ENCODE results near the gene CYP2A7. TPM values are rescaled to one million over a fixed set of nuclear protein-coding genes. Genes with fewer than 3 reads are reported as not detected.
"Not testable (repeated sequence)": the region's sequence is repeated elsewhere in the genome, so short reads cannot be mapped to it uniquely, and the experiment has no call there.

CYP2A7 gene, protein sequence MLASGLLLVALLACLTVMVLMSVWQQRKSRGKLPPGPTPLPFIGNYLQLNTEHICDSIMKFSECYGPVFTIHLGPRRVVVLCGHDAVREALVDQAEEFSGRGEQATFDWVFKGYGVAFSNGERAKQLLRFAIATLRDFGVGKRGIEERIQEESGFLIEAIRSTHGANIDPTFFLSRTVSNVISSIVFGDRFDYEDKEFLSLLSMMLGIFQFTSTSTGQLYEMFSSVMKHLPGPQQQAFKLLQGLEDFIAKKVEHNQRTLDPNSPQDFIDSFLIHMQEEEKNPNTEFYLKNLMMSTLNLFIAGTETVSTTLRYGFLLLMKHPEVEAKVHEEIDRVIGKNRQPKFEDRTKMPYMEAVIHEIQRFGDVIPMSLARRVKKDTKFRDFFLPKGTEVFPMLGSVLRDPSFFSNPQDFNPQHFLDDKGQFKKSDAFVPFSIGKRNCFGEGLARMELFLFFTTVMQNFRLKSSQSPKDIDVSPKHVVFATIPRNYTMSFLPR
- polyA plus RNA-seq (2011; rRNA removed) (not detected in 2 replicates), polyA minus RNA-seq (2011; rRNA and poly(A)+ RNA removed) (not detected in 2 replicates)

DNA sequence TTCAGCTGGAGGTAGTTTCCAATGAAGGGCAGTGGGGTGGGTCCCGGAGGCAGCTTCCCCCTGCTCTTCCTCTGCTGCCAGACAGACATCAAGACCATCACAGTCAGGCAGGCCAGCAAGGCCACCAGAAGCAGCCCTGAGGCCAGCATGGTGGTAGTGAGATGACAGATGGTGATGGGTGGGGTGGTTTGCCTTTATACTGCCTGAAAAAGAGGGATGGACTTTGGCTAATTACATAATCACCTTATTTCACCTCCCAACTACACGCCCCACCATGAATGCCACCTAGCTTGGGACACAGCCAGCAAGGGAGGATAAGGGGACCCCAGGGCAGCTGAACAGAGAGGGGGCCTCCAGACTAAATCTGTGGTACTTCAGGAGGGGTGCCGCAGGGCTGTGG lies at the start of gene CYP2A7:
CYP2A7 (minus strand) TSS at position 170 of the 400 bp plus-strand sequence; CDS start at position 149, 21 bp downstream.
- H3K27ac ChIP-seq (ENCODE audit: low read depth, low read length); POLR2A ChIA-PET; CTCF ChIA-PET; DNase-seq (ENCODE audit: low read depth, low spot score); H3K27me3 ChIP-seq (ENCODE audit: control insufficient read depth, insufficient read depth, low read length); H3K9me3 ChIP-seq (ENCODE audit: control insufficient read depth, insufficient read depth, low read length); H3K4me3 ChIP-seq (ENCODE audit: low read depth, low read length): not testable (repeated sequence)

DNA sequence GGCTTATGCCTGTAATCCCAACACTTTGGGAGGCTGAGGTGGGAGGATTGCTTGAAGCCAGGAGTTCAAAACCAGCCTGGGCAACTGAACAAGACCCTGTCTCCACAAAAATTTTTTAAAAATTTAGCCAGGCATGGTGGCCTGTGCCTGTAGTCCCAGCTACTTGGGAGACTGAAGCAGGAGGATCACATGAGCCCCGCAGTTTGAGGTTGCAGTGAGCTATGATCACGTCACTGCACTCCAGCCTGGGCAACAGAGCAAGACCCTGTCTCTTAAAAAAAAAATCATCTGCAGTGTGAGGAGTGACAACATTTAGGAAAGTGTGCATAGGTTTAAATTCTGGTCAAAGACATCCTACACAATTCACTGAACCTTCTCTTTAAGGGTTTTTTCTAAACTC lies 48.8 kb upstream of the CYP2A7 start:
- POLR2A ChIA-PET; H3K4me3 ChIP-seq (ENCODE audit: low read depth, low read length); CTCF ChIA-PET; DNase-seq (ENCODE audit: low read depth, low spot score); H3K27me3 ChIP-seq (ENCODE audit: control insufficient read depth, insufficient read depth, low read length); H3K27ac ChIP-seq (ENCODE audit: low read depth, low read length); H3K9me3 ChIP-seq (ENCODE audit: control insufficient read depth, insufficient read depth, low read length): not testable (repeated sequence)

DNA sequence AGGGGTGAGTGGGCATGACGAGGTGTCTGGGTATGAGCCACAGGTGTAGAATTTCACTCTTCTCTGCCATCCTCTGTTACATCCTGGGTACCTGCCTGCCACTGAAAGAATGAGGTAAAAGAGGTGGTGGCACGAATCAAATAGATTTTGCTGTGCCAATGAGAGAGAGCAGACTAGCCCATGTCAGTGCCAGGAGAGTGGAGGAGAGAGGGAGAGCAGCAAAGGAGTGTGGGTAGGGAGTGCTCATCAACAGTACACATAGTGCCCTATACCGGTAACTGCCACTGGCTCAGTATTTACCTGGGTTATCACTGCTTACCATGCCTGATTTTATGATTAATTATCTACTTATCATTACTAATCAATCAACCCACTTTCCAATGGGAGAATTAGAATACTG lies 47.9 kb upstream of the CYP2A7 start:
- H3K27me3 ChIP-seq (ENCODE audit: control insufficient read depth, insufficient read depth, low read length); H3K27ac ChIP-seq (ENCODE audit: low read depth, low read length); DNase-seq (ENCODE audit: low read depth, low spot score); H3K4me3 ChIP-seq (ENCODE audit: low read depth, low read length); H3K9me3 ChIP-seq (ENCODE audit: control insufficient read depth, insufficient read depth, low read length); CTCF ChIA-PET; POLR2A ChIA-PET: not testable (repeated sequence)

DNA sequence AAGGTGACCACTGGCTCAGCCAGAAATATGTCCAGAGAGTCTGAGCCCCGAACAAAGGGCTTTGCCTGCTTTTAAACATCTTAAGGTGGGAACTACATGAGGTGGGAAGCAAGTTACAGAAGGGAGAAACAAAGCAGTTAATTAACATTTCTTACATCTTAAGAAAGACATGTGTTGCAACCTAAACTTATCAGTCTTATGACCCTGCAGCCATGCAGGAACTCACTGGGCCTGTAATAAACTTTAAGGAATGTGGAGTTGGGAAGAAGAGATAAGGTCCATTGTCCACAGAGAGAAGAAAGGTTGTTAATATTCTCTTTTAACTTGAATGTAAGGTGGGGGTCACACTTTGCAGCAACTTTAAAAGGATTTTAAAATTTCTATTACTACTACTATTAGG lies 46.8 kb upstream of the CYP2A7 start:
- no peak for DNase-seq (ENCODE audit: low read depth, low spot score)
- TF ChIP-seq, protein P1, sequence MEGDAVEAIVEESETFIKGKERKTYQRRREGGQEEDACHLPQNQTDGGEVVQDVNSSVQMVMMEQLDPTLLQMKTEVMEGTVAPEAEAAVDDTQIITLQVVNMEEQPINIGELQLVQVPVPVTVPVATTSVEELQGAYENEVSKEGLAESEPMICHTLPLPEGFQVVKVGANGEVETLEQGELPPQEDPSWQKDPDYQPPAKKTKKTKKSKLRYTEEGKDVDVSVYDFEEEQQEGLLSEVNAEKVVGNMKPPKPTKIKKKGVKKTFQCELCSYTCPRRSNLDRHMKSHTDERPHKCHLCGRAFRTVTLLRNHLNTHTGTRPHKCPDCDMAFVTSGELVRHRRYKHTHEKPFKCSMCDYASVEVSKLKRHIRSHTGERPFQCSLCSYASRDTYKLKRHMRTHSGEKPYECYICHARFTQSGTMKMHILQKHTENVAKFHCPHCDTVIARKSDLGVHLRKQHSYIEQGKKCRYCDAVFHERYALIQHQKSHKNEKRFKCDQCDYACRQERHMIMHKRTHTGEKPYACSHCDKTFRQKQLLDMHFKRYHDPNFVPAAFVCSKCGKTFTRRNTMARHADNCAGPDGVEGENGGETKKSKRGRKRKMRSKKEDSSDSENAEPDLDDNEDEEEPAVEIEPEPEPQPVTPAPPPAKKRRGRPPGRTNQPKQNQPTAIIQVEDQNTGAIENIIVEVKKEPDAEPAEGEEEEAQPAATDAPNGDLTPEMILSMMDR (IDR thresholded peaks at IDR 0.05; ENCODE audit: low read depth, low read length) = no peak
- POLR2A ChIA-PET = no interaction called here
- Histone ChIP-seq H3K9me3 (ENCODE audit: control insufficient read depth, insufficient read depth, low read length) (no peaks in the 10 kb centered on the region), H3K27me3 (ENCODE audit: control insufficient read depth, insufficient read depth, low read length) (peaks cover 5% of the 10 kb centered on the region), H3K4me3 (ENCODE audit: low read depth, low read length) (no peak overlapping the region), H3K27ac (ENCODE audit: low read depth, low read length) (no peak overlapping the region)
- CTCF ChIA-PET = no interaction called here

DNA sequence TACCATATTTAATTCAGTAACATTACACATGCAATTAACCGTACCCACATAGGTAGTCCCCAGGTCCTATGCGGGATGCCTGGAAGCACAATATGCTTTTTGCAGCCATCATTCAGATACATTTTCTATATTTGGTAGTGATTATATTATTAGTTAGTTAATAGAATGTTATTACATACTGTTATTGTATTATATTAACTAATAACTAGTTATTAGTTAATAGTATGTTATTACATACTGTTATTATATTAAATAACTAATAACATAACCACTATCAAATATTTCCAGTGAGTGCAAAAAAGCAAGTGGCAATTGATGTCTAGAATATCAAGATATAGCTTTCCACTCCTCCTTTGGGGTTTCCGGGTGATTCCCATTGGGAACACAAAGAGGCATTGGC lies 45.5 kb upstream of the CYP2A7 start:
- ChIA-PET POLR2A (no interaction called here), CTCF (no interaction called here)
- Histone ChIP-seq H3K27me3 (ENCODE audit: control insufficient read depth, insufficient read depth, low read length) (peaks cover 5% of the 10 kb centered on the region), H3K9me3 (ENCODE audit: control insufficient read depth, insufficient read depth, low read length) (no peaks in the 10 kb centered on the region), H3K27ac (ENCODE audit: low read depth, low read length) (no peak overlapping the region), H3K4me3 (ENCODE audit: low read depth, low read length) (no peak overlapping the region)
- DNase-seq (ENCODE audit: low read depth, low spot score) = no peak
- TF ChIP-seq, protein P1 (IDR thresholded peaks at IDR 0.05; ENCODE audit: low read depth, low read length) = no peak

DNA sequence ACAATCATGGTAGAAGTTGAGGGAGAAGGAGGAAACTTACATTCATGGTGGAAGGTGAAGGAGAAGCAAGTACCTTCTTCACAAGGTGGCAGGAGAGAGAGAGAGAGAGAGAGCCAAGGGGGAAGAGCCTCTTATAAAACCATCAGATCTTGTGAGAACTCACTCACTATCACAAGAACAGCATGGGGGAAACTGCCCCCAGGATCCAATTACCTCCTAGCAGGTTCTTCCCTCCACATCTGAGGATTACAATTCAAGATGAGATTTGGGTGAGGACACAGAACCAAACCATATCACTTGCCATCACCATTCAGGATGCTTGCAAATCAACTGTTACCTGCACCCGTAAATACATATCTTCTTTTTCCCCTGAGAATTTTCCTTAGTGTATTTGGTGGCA lies 44.2 kb upstream of the CYP2A7 start:
- H3K9me3 ChIP-seq (ENCODE audit: control insufficient read depth, insufficient read depth, low read length); POLR2A ChIA-PET; CTCF ChIA-PET; H3K27ac ChIP-seq (ENCODE audit: low read depth, low read length); H3K4me3 ChIP-seq (ENCODE audit: low read depth, low read length); DNase-seq (ENCODE audit: low read depth, low spot score); H3K27me3 ChIP-seq (ENCODE audit: control insufficient read depth, insufficient read depth, low read length): not testable (repeated sequence)

DNA sequence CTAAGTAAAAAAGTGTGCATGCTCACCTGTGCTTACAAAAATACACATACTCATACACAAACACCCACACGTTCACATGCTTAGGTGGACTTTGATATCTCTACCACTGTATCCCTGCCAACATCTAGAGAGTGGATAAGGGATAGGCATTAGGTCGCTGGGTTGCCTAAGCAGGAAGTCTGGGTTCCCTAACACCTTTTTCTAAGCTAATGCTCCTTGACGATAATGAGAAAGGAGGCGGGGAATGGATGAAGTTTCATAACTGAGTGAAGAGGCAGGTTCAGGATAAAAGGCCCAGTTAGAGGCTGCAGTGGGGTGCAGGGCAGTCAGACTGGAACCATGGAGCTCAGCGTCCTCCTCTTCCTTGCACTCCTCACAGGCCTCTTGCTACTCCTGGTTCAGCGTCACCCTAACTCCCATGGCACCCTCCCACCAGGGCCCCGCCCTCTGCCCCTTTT lies 41.9 kb upstream of the CYP2A7 start:
- TF ChIP-seq, protein P1 (IDR thresholded peaks at IDR 0.05; ENCODE audit: low read depth, low read length) = no peak
- DNase-seq (ENCODE audit: low read depth, low spot score) = no peak
- Histone ChIP-seq H3K9me3 (ENCODE audit: control insufficient read depth, insufficient read depth, low read length) (no peaks in the 10 kb centered on the region; the same call in 1 of the 2 replicates), H3K27ac (ENCODE audit: low read depth, low read length) (no peak overlapping the region), H3K4me3 (ENCODE audit: low read depth, low read length) (no peak overlapping the region), H3K27me3 (ENCODE audit: control insufficient read depth, insufficient read depth, low read length) (peaks cover 2% of the 10 kb centered on the region)
- POLR2A ChIA-PET = no interaction called here
- CTCF ChIA-PET = interaction anchor here (2.3 kb wide), 1 partner anchor 51 kb away, joined by 5 read pairs; no protein-coding TSS in a partner anchor

DNA sequence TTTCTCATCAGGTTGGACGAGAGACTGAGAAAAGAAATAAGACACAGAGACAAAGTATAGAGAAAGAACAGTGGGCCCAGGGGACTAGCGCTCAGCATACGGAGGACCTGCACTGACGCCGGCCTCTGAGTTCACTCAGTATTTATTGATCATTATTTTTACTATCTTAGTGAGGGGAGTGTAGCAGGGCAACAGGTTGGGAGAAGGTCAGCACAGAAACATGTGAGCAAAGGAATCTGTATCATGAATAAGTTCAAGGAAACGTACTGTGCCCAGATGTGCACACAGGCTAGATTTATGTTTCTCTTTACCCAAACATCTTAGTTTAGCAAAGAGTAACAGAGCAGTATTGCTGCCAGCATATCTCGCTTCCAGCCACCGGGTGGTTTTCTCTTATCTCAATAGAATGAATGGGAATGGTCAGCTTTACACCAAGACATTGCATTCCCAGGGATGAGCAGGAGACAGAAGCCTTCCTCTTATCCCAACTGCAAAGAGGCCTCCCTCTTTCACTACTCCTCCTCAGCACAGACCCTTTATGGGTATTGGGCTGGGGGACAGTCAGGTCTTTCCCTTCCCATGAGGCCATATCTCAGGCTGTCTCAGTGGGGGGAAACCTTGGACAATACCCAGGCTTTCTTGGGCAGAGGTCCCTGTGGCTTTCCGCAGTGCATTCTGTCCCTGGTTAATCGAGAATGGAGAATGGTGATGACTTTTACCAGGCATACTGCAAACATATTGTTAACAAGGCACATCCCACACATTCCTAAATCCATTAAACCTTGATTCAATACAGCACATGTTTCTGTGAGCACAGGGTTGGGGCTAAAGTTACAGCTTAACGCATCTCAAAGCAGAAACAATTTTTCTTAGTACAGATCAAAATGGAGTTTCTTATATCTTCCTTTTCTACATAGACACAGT lies 40.5 kb upstream of the CYP2A7 start:
- DNase-seq (ENCODE audit: low read depth, low spot score); H3K27me3 ChIP-seq (ENCODE audit: control insufficient read depth, insufficient read depth, low read length); H3K9me3 ChIP-seq (ENCODE audit: control insufficient read depth, insufficient read depth, low read length); POLR2A ChIA-PET; H3K27ac ChIP-seq (ENCODE audit: low read depth, low read length); H3K4me3 ChIP-seq (ENCODE audit: low read depth, low read length); CTCF ChIA-PET: not testable (repeated sequence)
